GM19438 (cell line): ENCODE data around the gene RBFOX2.
"Not testable (repeated sequence)": the region's sequence is repeated elsewhere in the genome, so short reads cannot be mapped to it uniquely, and the experiment has no call there.

Source experiments
- ATAC-seq: cut with Tn5 transposase; IDR thresholded peaks from one replicate; pipeline ENCODE4 v1.9.1; 2021; ENCODE audit warnings: low read depth; ENCODE audit not compliant: unreplicated experiment

RBFOX2 gene

GRCh38 chr22:35728639-35729308 lies 299.9 kb downstream of the RBFOX2 start:
- ATAC-seq, result no peak

- ATAC-seq, result no peak
Measured at GRCh38 chr22:35727436-35727835, 301.2 kb downstream of the RBFOX2 start.

- ATAC-seq, result no peak
Measured at GRCh38 chr22:35726933-35727332, 301.7 kb downstream of the RBFOX2 start.

- no peak for ATAC-seq
Measured at GRCh38 chr22:35726398-35726797, 302.2 kb downstream of the RBFOX2 start.

GRCh38 chr22:35725521-35725920 lies 303.1 kb downstream of the RBFOX2 start:
- no peak for ATAC-seq

GRCh38 chr22:35721960-35722359 lies 306.7 kb downstream of the RBFOX2 start:
- ATAC-seq, result no peak

- ATAC-seq, result no peak
Measured at GRCh38 chr22:35719212-35719875, 309.3 kb downstream of the RBFOX2 start.

GRCh38 chr22:35717572-35717971 lies 311.1 kb downstream of the RBFOX2 start, which contains the start of gene APOL5:
APOL5 (plus strand) TSS chr22:35717872; CDS start chr22:35717872, 0 bp downstream.
- ATAC-seq, result no peak

- no peak for ATAC-seq
Measured at GRCh38 chr22:35712672-35713071, 316.0 kb downstream of the RBFOX2 start.

GRCh38 chr22:35711336-35711735 lies 317.3 kb downstream of the RBFOX2 start:
- ATAC-seq, result no peak

- no peak for ATAC-seq
Measured at GRCh38 chr22:35708917-35709316, 319.7 kb downstream of the RBFOX2 start.

GRCh38 chr22:35708453-35708852 lies 320.2 kb downstream of the RBFOX2 start:
- ATAC-seq, result no peak

GRCh38 chr22:35705141-35705540 lies 323.5 kb downstream of the RBFOX2 start:
- ATAC-seq, result no peak

GRCh38 chr22:35703861-35704584 lies 324.6 kb downstream of the RBFOX2 start:
- no peak for ATAC-seq

- ATAC-seq, result not testable (repeated sequence)
Measured at GRCh38 chr22:35699852-35700251, 328.8 kb downstream of the RBFOX2 start.

GRCh38 chr22:35697142-35697541 lies 331.5 kb downstream of the RBFOX2 start:
- no peak for ATAC-seq

- no peak for ATAC-seq
Measured at GRCh38 chr22:35695202-35695601, 333.4 kb downstream of the RBFOX2 start.

GRCh38 chr22:35690001-35690400 lies 338.6 kb downstream of the RBFOX2 start:
- ATAC-seq, result no peak

GRCh38 chr22:35688913-35689675 lies 339.5 kb downstream of the RBFOX2 start:
- no peak for ATAC-seq
